Measurements from ENCODE around the gene MCM6.

The MCM6 gene

DNA sequence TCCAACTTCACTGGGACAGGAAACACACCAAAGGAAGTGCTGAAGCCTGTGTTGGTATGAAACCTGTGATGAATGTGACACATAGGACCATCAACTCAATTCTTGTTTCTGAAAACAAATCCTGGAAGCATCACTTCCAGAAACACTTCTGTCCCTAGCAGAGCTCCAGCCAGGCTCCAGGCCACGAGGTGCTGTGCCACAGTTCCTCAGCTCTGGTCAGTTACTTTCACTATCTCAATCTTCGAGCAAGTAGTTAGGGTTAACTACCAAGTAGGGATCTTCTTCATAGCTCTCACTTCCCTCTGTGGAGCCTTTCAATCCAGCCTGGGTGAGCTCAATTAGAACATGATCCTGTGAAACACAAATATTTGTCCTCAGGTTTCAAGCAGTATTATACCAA, 35.6 kb downstream of the MCM6 start:
- H3K79me2 ChIP-seq (ENCODE audit: insufficient read depth, low read length) = no peaks in the 10 kb centered on the region
- peak overlapping the region; percentile 38 for H3K4me3 ChIP-seq (ENCODE audit: low read length, poor library complexity, severe bottlenecking)
- peaks cover 44% of the 10 kb centered on the region for H3K36me3 ChIP-seq (ENCODE audit: insufficient read depth, low read length)
- peaks cover 5% of the 10 kb centered on the region; the same call in 1 of the 2 replicates for H3F3A ChIP-seq (ENCODE audit: low read depth)
- H3K9ac ChIP-seq (ENCODE audit: low read depth, low read length, poor library complexity, severe bottlenecking) = peak overlapping the region; percentile 2
- peaks cover 39% of the 10 kb centered on the region for H3K4me1 ChIP-seq (ENCODE audit: insufficient read depth, low read length, poor library complexity, severe bottlenecking)
- no peaks in the 10 kb centered on the region for H4K20me1 ChIP-seq (ENCODE audit: insufficient read depth, low read length, poor library complexity, severe bottlenecking)
- TF ChIP-seq EZH2phosphoT487 (IDR thresholded peaks at IDR 0.05; ENCODE audit: borderline replicate concordance) = no peak
- no peak for TF ChIP-seq CTCF (conservative IDR thresholded peaks at IDR 0.05; ENCODE audit: low read length)
- no peaks in the 10 kb centered on the region for H3K27me3 ChIP-seq (ENCODE audit: insufficient read depth, low read length, poor library complexity, severe bottlenecking)
- no peak overlapping the region for H2AFZ ChIP-seq (ENCODE audit: low read length)
- no peaks in the 10 kb centered on the region for H3K9me3 ChIP-seq (ENCODE audit: insufficient read depth, low read depth, low read length)
- no peaks in the 10 kb centered on the region for H3K9me2 ChIP-seq (replicated peaks; ENCODE audit: low read depth, low read length)
- H3K4me2 ChIP-seq (ENCODE audit: low read depth, low read length, poor library complexity, severe bottlenecking) = peak overlapping the region; percentile 63

GRCh38 chr2:135839713-135840112, 36.5 kb downstream of the MCM6 start:
- H3K36me3 ChIP-seq (ENCODE audit: insufficient read depth, low read length) = peaks cover 35% of the 10 kb centered on the region
- H2AFZ ChIP-seq (ENCODE audit: low read length) = no peak overlapping the region
- no peaks in the 10 kb centered on the region for H3K27me3 ChIP-seq (ENCODE audit: insufficient read depth, low read length, poor library complexity, severe bottlenecking)
- TF ChIP-seq CTCF (conservative IDR thresholded peaks at IDR 0.05; ENCODE audit: low read length) (no peak), EZH2phosphoT487 (IDR thresholded peaks at IDR 0.05; ENCODE audit: borderline replicate concordance) (no peak)
- no peaks in the 10 kb centered on the region for H3K9me3 ChIP-seq (ENCODE audit: insufficient read depth, low read depth, low read length)
- H3K4me2 ChIP-seq (ENCODE audit: low read depth, low read length, poor library complexity, severe bottlenecking) = peak overlapping the region; percentile 63
- H3F3A ChIP-seq (ENCODE audit: low read depth) = peaks cover 5% of the 10 kb centered on the region; the same call in 1 of the 2 replicates
- no peaks in the 10 kb centered on the region for H3K79me2 ChIP-seq (ENCODE audit: insufficient read depth, low read length)
- peaks cover 46% of the 10 kb centered on the region for H3K4me1 ChIP-seq (ENCODE audit: insufficient read depth, low read length, poor library complexity, severe bottlenecking)
- peak overlapping the region; percentile 38 for H3K4me3 ChIP-seq (ENCODE audit: low read length, poor library complexity, severe bottlenecking)
- H4K20me1 ChIP-seq (ENCODE audit: insufficient read depth, low read length, poor library complexity, severe bottlenecking) = no peaks in the 10 kb centered on the region
- H3K9me2 ChIP-seq (replicated peaks; ENCODE audit: low read depth, low read length) = no peaks in the 10 kb centered on the region
- peak overlapping the region; percentile 27 for H3K9ac ChIP-seq (ENCODE audit: low read depth, low read length, poor library complexity, severe bottlenecking)

GRCh38 chr2:135838502-135838901, 37.7 kb downstream of the MCM6 start:
- H3K79me2 ChIP-seq (ENCODE audit: insufficient read depth, low read length) = no peaks in the 10 kb centered on the region
- H3K9me3 ChIP-seq (ENCODE audit: insufficient read depth, low read depth, low read length) = no peaks in the 10 kb centered on the region
- peaks cover 46% of the 10 kb centered on the region for H3K4me1 ChIP-seq (ENCODE audit: insufficient read depth, low read length, poor library complexity, severe bottlenecking)
- no peak overlapping the region for H3K9ac ChIP-seq (ENCODE audit: low read depth, low read length, poor library complexity, severe bottlenecking)
- H3K4me3 ChIP-seq (ENCODE audit: low read length, poor library complexity, severe bottlenecking) = no peak overlapping the region
- TF ChIP-seq CTCF (conservative IDR thresholded peaks at IDR 0.05; ENCODE audit: low read length) = no peak
- TF ChIP-seq EZH2phosphoT487 (IDR thresholded peaks at IDR 0.05; ENCODE audit: borderline replicate concordance) = no peak
- no peaks in the 10 kb centered on the region for H3K9me2 ChIP-seq (replicated peaks; ENCODE audit: low read depth, low read length)
- H3K36me3 ChIP-seq (ENCODE audit: insufficient read depth, low read length) = peaks cover 23% of the 10 kb centered on the region; the same call in 1 of the 2 replicates
- H3F3A ChIP-seq (ENCODE audit: low read depth) = peaks cover 5% of the 10 kb centered on the region; the same call in 1 of the 2 replicates
- no peak overlapping the region for H3K4me2 ChIP-seq (ENCODE audit: low read depth, low read length, poor library complexity, severe bottlenecking)
- no peak overlapping the region for H2AFZ ChIP-seq (ENCODE audit: low read length)
- no peaks in the 10 kb centered on the region for H4K20me1 ChIP-seq (ENCODE audit: insufficient read depth, low read length, poor library complexity, severe bottlenecking)
- no peaks in the 10 kb centered on the region for H3K27me3 ChIP-seq (ENCODE audit: insufficient read depth, low read length, poor library complexity, severe bottlenecking)
